CD4-positive, alpha-beta T cell treated with Interleukin-15 for 4 hours (primary cell): ENCODE measurements around the gene PSTK.

Source experiments
- DNase-seq: peaks from one replicate; pipeline ENCODE4 v3.0.0-alpha.2; 2020; ENCODE audit warnings: low spot score

PSTK gene

GRCh38 chr10:123019941-123020703 is 39.9 kb downstream of the PSTK start:
- no peak for DNase-seq

GRCh38 chr10:123021517-123021916 is 41.3 kb downstream of the PSTK start:
- DNase-seq, result no peak

- no peak for DNase-seq
These were observed 44.3 kb downstream of the PSTK start for GRCh38 chr10:123024540-123024939.

- no peak for DNase-seq
These were observed 46.1 kb downstream of the PSTK start for GRCh38 chr10:123026302-123026701.

GRCh38 chr10:123027861-123028260 is 47.7 kb downstream of the PSTK start:
- no peak for DNase-seq

- no peak for DNase-seq
These were observed 50.9 kb downstream of the PSTK start for GRCh38 chr10:123031124-123031523.

- no peak for DNase-seq
These were observed 54.1 kb downstream of the PSTK start for GRCh38 chr10:123034332-123034731.

GRCh38 chr10:123035467-123036086 is 55.4 kb downstream of the PSTK start:
- DNase-seq, result no peak

GRCh38 chr10:123038782-123039631 is 58.8 kb downstream of the PSTK start:
- DNase-seq, result no peak

- no peak for DNase-seq
These were observed 59.4 kb downstream of the PSTK start for GRCh38 chr10:123039632-123039930.
